Nephron progenitor cell (in vitro differentiated cells): ENCODE data around the gene DNAJC13.

Experiments used
- DNase-seq: peaks from one replicate; pipeline ENCODE4 v3.0.0; 2021
- H3K27ac Mint-ChIP-seq: 2 replicates; pipeline ENCODE4 v1.8.0; 2021; ENCODE audit warnings: mild to moderate bottlenecking, moderate library complexity, mixed read lengths
- H3K27me3 Mint-ChIP-seq: 2 replicates; pipeline ENCODE4 v1.8.0; 2021; ENCODE audit warnings: mild to moderate bottlenecking, low read depth, mixed read lengths; ENCODE audit not compliant: poor library complexity
- H3K36me3 Mint-ChIP-seq: 2 replicates; pipeline ENCODE4 v1.8.0; 2021; ENCODE audit warnings: low read depth, mixed read lengths
- H3K4me1 Mint-ChIP-seq: 2 replicates; pipeline ENCODE4 v1.8.0; 2021; ENCODE audit warnings: mixed read lengths
- H3K4me3 Mint-ChIP-seq: 2 replicates; pipeline ENCODE4 v1.8.0; 2021; ENCODE audit warnings: mild to moderate bottlenecking, moderate library complexity, mixed read lengths
- H3K9me3 Mint-ChIP-seq: 2 replicates; pipeline ENCODE4 v1.8.0; 2021; ENCODE audit warnings: mild to moderate bottlenecking, moderate library complexity, mixed read lengths
- TF ChIP-seq, protein P1 (sequence below): fragments of 200-600 bp; sonication (generic); IDR thresholded peaks from 2 replicates; pipeline ENCODE4 v1.5.0; 2021; ENCODE audit warnings: antibody characterized with exemption

DNAJC13 gene

DNA sequence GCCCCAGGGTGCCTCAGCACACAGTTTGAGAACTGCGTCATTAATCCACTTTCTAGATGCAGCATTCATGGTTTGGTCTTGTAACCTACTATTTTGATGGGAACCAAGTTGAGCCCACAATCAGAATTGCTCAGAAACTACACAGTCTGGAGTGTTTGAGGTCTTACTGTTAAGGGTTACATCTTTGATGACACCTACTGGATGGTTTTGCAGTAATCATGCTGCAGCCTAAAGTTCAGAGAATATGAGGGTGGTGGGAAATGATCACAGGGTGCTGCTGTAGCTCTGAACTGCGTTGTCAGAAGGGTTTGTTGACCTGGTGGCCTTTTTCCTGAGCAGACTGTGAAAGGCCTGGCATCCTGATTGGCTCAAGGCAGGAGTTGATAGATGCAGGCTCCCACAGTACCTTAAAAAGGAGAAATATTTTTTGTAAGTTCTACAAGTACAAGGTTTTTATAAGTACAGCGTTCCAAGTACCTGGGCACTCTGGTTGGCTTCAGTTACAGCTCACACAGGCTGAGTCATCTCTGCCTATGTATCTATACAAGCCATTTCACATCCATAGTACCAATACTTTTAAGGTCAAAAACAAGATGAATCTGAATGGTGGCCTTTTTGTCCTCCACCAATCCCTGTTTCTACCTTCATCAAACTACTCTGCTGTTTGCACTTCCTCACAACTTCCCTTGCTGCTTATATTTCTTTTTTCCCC, 119.3 kb downstream of the DNAJC13 start:
- H3K27ac Mint-ChIP-seq: no peak overlapping the region
- H3K36me3 Mint-ChIP-seq: peaks cover 44% of the 10 kb centered on the region
- TF ChIP-seq, protein P1, sequence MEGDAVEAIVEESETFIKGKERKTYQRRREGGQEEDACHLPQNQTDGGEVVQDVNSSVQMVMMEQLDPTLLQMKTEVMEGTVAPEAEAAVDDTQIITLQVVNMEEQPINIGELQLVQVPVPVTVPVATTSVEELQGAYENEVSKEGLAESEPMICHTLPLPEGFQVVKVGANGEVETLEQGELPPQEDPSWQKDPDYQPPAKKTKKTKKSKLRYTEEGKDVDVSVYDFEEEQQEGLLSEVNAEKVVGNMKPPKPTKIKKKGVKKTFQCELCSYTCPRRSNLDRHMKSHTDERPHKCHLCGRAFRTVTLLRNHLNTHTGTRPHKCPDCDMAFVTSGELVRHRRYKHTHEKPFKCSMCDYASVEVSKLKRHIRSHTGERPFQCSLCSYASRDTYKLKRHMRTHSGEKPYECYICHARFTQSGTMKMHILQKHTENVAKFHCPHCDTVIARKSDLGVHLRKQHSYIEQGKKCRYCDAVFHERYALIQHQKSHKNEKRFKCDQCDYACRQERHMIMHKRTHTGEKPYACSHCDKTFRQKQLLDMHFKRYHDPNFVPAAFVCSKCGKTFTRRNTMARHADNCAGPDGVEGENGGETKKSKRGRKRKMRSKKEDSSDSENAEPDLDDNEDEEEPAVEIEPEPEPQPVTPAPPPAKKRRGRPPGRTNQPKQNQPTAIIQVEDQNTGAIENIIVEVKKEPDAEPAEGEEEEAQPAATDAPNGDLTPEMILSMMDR: no peak

DNA sequence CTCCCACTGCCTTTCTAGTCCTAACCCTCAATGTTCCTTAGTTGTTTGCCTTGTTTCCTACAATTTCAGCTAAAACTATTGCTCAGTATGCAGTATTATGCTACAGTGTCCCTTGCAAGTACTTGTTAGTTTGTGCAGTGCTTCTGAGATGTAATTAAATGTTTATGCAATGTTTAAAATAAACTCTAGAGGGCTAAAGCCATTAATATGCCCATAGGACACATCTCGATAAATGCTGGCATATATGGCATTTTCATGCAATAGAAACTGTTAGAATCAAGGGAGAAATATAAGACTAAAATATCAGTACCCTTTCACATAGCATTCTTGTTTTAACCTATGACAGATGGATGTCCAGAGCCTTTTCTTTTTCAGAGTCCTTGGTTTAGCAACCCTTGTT, 120.0 kb downstream of the DNAJC13 start:
- TF ChIP-seq, protein P1: peak; percentile 15
- Mint-ChIP-seq H3K4me1 (no peaks in the 10 kb centered on the region), H3K9me3 (no peaks in the 10 kb centered on the region), H3K4me3 (no peak overlapping the region), H3K27me3 (no peaks in the 10 kb centered on the region), H3K36me3 (peaks cover 37% of the 10 kb centered on the region), H3K27ac (no peak overlapping the region)
- no peak for DNase-seq

More for the DNA sequence above, 119.3 kb downstream of the DNAJC13 start:
- H3K27me3 Mint-ChIP-seq: no peaks in the 10 kb centered on the region
- no peak overlapping the region for H3K4me3 Mint-ChIP-seq
- DNase-seq: no peak
- H3K4me1 Mint-ChIP-seq: no peaks in the 10 kb centered on the region
- no peaks in the 10 kb centered on the region for H3K9me3 Mint-ChIP-seq

DNA sequence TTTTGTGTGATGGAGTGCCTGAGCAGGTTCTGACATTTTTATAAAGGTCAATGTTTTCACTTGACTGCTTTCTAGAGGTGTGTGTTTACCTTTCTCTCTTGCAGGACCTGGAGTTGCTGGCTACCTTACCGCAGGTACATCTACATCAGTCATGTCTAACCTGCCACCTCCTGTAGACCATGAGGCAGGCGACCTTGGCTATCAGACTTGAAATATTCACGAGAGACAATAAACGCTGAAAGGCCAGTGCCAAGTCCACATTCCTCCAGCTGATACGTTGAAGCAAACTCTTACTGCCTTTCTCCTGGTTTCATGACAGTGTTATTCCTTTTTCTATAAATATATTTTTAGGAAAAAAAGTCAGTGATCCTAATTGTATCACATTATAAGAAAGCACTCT, 120.8 kb downstream of the DNAJC13 start:
- H3K4me1 Mint-ChIP-seq: no peaks in the 10 kb centered on the region

DNA sequence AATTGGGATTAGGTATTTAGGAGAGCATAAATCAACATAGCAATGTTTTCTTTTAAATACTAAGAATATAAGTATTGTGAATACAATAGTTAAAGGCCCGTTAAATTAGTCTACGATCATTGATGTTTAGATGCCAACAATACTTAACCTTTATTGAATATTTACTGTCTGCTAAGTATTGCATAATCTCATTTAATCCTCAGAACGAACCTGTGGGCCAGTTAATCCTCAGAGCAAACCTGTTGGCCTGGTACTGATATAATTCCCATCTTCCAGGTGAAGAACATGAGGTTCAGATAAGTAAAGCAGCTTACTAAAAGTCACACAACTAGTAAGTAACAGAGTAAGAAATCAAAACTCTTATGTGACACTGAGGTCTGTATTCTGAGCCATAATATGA, 122.4 kb downstream of the DNAJC13 start:
- Mint-ChIP-seq H3K36me3 (peaks cover 27% of the 10 kb centered on the region), H3K9me3 (no peaks in the 10 kb centered on the region), H3K4me3 (no peak overlapping the region), H3K4me1 (no peaks in the 10 kb centered on the region), H3K27ac (no peak overlapping the region), H3K27me3 (no peaks in the 10 kb centered on the region)
- TF ChIP-seq, protein P1: no peak
- no peak for DNase-seq

More for the DNA sequence above, 120.8 kb downstream of the DNAJC13 start:
- no peaks in the 10 kb centered on the region for H3K9me3 Mint-ChIP-seq
- TF ChIP-seq, protein P1: no peak
- H3K27ac Mint-ChIP-seq: no peak overlapping the region
- H3K36me3 Mint-ChIP-seq: peaks cover 35% of the 10 kb centered on the region
- no peak for DNase-seq
- H3K4me3 Mint-ChIP-seq: no peak overlapping the region
- no peaks in the 10 kb centered on the region for H3K27me3 Mint-ChIP-seq

DNA sequence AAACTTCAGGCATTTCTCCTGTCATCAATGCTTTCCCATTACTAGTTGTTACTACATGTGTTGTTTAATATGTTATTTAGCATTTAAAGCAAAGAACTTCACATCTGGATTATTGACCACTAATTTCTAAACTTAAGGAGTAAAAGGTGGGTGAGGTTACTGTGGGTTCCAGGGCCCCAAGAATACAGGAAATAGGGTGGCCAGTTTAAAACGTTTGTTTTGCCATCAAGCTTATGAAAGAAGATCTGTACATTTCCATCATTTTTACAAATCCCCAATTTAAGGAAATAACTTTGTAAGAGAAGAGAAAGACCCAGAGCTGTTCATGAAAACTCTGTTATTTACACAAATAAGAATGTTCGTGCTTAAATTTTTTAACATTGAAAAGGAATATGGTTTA, 125.3 kb downstream of the DNAJC13 start:
- H3K36me3 Mint-ChIP-seq: peaks cover 14% of the 10 kb centered on the region
- no peak for DNase-seq
- H3K27ac Mint-ChIP-seq: no peak overlapping the region
- H3K27me3 Mint-ChIP-seq: no peaks in the 10 kb centered on the region
- TF ChIP-seq, protein P1: no peak
- H3K4me3 Mint-ChIP-seq: no peak overlapping the region
- H3K4me1 Mint-ChIP-seq: no peaks in the 10 kb centered on the region
- no peaks in the 10 kb centered on the region for H3K9me3 Mint-ChIP-seq
